HL-60/S4 treated with retinoic acid at 250 ng/mL for 4 days and 3 days (cell line): ENCODE data around the gene GOLGA5.

Experiments used
- in situ Hi-C: fragments of 300-500 bp; cut with MboI; formaldehyde crosslinking; loops from 2 replicates; pipeline ENCODE4 v1.7.0; 2022; ENCODE audit warnings: low sequenced_read_pairs

Gene GOLGA5

GRCh38 chr14:92775292-92775691, 18.8 kb upstream of the GOLGA5 start:
- in situ Hi-C loops, result loop anchor here (10.0 kb wide), 1 partner anchor 60 kb away; no protein-coding TSS in a partner anchor

GRCh38 chr14:92778868-92779565, 15.1 kb upstream of the GOLGA5 start:
- in situ Hi-C loops, result loop anchor here (10.0 kb wide), 1 partner anchor 64 kb away; no protein-coding TSS in a partner anchor

GRCh38 chr14:92780444-92781232, 13.5 kb upstream of the GOLGA5 start:
- in situ Hi-C loops, result no loop called here

- in situ Hi-C loops, result no loop called here
Measured at GRCh38 chr14:92781350-92781749, 12.8 kb upstream of the GOLGA5 start.

- in situ Hi-C loops, result no loop called here
Measured at GRCh38 chr14:92783813-92784431, 10.2 kb upstream of the GOLGA5 start.

- in situ Hi-C loops, result no loop called here
Measured at GRCh38 chr14:92785667-92786426, 8.3 kb upstream of the GOLGA5 start.

GRCh38 chr14:92786427-92786756, 7.7 kb upstream of the GOLGA5 start:
- in situ Hi-C loops, result no loop called here

GRCh38 chr14:92787554-92787953, 6.6 kb upstream of the GOLGA5 start:
- in situ Hi-C loops, result no loop called here

GRCh38 chr14:92789457-92790089, 4.5 kb upstream of the GOLGA5 start:
- in situ Hi-C loops, result no loop called here

- in situ Hi-C loops, result no loop called here
Measured at GRCh38 chr14:92792885-92793284, 1.2 kb upstream of the GOLGA5 start.

- in situ Hi-C loops, result no loop called here
Measured at GRCh38 chr14:92794547-92794941, 439 bp downstream of the GOLGA5 start.

- in situ Hi-C loops, result no loop called here
Measured at GRCh38 chr14:92794961-92795360, 856 bp downstream of the GOLGA5 start.

- in situ Hi-C loops, result no loop called here
Measured at GRCh38 chr14:92797935-92798653, 4.0 kb downstream of the GOLGA5 start.

GRCh38 chr14:92798811-92799210, 4.7 kb downstream of the GOLGA5 start:
- in situ Hi-C loops, result no loop called here

GRCh38 chr14:92800012-92800411, 5.9 kb downstream of the GOLGA5 start:
- in situ Hi-C loops, result no loop called here

- in situ Hi-C loops, result no loop called here
Measured at GRCh38 chr14:92800525-92800924, 6.4 kb downstream of the GOLGA5 start.

- in situ Hi-C loops, result no loop called here
Measured at GRCh38 chr14:92801917-92802316, 7.8 kb downstream of the GOLGA5 start.

GRCh38 chr14:92802678-92803077, 8.6 kb downstream of the GOLGA5 start:
- in situ Hi-C loops, result no loop called here

- in situ Hi-C loops, result no loop called here
Measured at GRCh38 chr14:92813201-92813600, 19.1 kb downstream of the GOLGA5 start.

GRCh38 chr14:92819011-92819597, 25.0 kb downstream of the GOLGA5 start:
- in situ Hi-C loops, result no loop called here
